Prostate gland (tissue), 2 donors: Measurements from ENCODE around the gene SHISAL2A.

ENCODE experiments used
- POLR2AphosphoS5 ChIP-seq: sonication (generic); formaldehyde crosslinking; IDR thresholded peaks from one replicate; pipeline ENCODE4 v1.6.1; 2017; ENCODE audit warnings: antibody characterized with exemption
- TF ChIP-seq, protein P1 (sequence below), 4 experiments: fragments of 200-600 bp in 2 of 4; fragments of 450-650 bp in 2 of 4; sonication (generic) in 2 of 4; IDR thresholded peaks; 1 replicate in 3 of 4; 2 replicates in 1 of 4; pipeline ENCODE4 v1.5.1; 2016 to 2019; ENCODE audit warnings: antibody characterized with exemption in 4 of 4, mild to moderate bottlenecking in 2 of 4, moderate library complexity in 2 of 4

DNA sequence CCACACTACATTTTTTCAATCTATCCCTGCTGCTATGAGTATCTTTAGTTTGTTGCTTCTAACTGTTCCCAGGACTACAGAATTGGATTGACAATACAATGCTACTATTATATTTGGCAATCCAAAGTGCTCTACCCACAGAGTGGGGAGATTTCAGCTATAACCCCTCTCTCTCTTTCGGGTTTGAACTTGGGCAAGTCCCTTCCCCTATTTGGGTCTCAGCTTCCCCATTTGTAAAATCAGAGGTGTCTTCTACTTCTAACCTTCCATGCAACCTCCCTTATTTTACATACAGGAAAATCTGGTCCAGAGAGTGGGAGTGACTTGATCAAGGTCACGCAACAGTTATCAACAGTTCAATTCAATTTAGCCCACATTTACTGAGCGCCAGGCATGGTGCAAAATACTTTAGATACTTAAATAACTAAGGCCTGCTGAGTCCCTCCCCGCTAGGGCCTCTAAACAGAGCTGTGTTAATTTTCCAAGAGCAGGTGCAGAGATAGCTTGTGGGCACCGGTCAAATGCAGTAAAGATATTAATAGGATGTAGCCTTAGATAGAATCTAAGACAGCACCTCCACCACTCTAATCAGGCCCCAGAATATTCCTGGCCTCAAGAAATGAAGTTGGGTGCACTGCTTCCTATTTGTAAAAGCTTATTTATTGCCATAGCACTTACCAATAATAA, 40.2 kb upstream of the SHISAL2A start:
- TF ChIP-seq, protein P1, sequence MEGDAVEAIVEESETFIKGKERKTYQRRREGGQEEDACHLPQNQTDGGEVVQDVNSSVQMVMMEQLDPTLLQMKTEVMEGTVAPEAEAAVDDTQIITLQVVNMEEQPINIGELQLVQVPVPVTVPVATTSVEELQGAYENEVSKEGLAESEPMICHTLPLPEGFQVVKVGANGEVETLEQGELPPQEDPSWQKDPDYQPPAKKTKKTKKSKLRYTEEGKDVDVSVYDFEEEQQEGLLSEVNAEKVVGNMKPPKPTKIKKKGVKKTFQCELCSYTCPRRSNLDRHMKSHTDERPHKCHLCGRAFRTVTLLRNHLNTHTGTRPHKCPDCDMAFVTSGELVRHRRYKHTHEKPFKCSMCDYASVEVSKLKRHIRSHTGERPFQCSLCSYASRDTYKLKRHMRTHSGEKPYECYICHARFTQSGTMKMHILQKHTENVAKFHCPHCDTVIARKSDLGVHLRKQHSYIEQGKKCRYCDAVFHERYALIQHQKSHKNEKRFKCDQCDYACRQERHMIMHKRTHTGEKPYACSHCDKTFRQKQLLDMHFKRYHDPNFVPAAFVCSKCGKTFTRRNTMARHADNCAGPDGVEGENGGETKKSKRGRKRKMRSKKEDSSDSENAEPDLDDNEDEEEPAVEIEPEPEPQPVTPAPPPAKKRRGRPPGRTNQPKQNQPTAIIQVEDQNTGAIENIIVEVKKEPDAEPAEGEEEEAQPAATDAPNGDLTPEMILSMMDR (IDR thresholded peaks at IDR 0.05): no peak
- TF ChIP-seq POLR2AphosphoS5: no peak
